HCT116 (cell line): ENCODE data around the gene GALNS. TPM values are rescaled to one million over a fixed set of nuclear protein-coding genes. Genes with fewer than 3 reads are reported as not detected.

Experiments
- ATAC-seq: fragments of 200-7000 bp; cut with Tn5 transposase; 2 replicates; pipeline ENCODE4 v1.9.1; 2020; ENCODE audit warnings: mild to moderate bottlenecking, moderate library complexity
- BruUV-seq: library from RNA; stranded (reverse); fragments of 400-500 nt; replicated peaks from 2 replicates; lab custom pipeline; 2021; lab: Mats Ljungman, UMichigan
- CTCF ChIA-PET: fragments of 300-600 bp; sonication (Branson Sonifier 250); formaldehyde crosslinking; loops from one replicate; lab custom pipeline; 2021; ENCODE audit warnings: antibody characterized with exemption; lab: Charles Lee
- POLR2A ChIA-PET: fragments of 300-600, 350-600 bp; sonication (Branson Sonifier 250); formaldehyde crosslinking; loops from one replicate; lab custom pipeline; 2021; ENCODE audit warnings: antibody characterized with exemption; lab: Charles Lee
- RAD21 ChIA-PET, 2 experiments: fragments of 300-600 bp; sonication (Branson Sonifier 250); formaldehyde crosslinking; loops; one replicate each; lab custom pipeline; 2023; ENCODE audit warnings: low total read pairs in 2 of 2; ENCODE audit not compliant: uncharacterized antibody in 2 of 2, unreplicated experiment in 2 of 2, low non-redundant PET in 1 of 2; lab: Charles Lee
- DNase-seq: peaks from one replicate; pipeline ENCODE4 v3.0.0-alpha.2; 2010; ENCODE audit warnings: low read depth, low spot score
- H2AFZ ChIP-seq: fragments of 200-600 bp; shearing (Covaris generic), sonication (generic); 2 replicates; pipeline ENCODE4 v1.6.1; 2017; ENCODE audit warnings: low read depth, mixed run types, mixed read lengths, antibody characterized with exemption, low read length; ENCODE audit not compliant: poor library complexity, severe bottlenecking
- H3K27ac ChIP-seq: 2 replicates; pipeline ENCODE4 v1.5.1; 2012; ENCODE audit warnings: low read depth, low read length
- H3K27me3 ChIP-seq: fragments of 200-600 bp; sonication (generic); 2 replicates; pipeline ENCODE4 v1.6.1; 2016; ENCODE audit warnings: mixed run types, low read length, mixed read lengths; ENCODE audit not compliant: insufficient read depth
- H3K36me3 ChIP-seq, 2 experiments: fragments of 200-500 bp in 1 of 2; fragments of 200-600 bp in 1 of 2; sonication (Bioruptor generic) in 1 of 2; sonication (generic) in 1 of 2; 2 replicates each; pipeline versions ENCODE4 v1.5.1 to v1.6.1; 2014 to 2016; ENCODE audit warnings: low read length in 2 of 2, inconsistent platforms in 1 of 2, mixed read lengths in 1 of 2, mixed run types in 1 of 2; ENCODE audit not compliant: insufficient read depth in 2 of 2, control insufficient read depth in 1 of 2
- H3K4me1 ChIP-seq, 2 experiments: fragments of 200-600 bp in 1 of 2; sonication (generic) in 1 of 2; 2 replicates each; pipeline versions ENCODE4 v1.5.1 to v1.6.1; 2012 to 2017; ENCODE audit warnings: low read length in 2 of 2, inconsistent platforms in 1 of 2, mild to moderate bottlenecking in 1 of 2, mixed read lengths in 1 of 2, mixed run types in 1 of 2, moderate library complexity in 1 of 2; ENCODE audit not compliant: insufficient read depth in 2 of 2, control insufficient read depth in 1 of 2
- H3K4me2 ChIP-seq: fragments of 200-600 bp; sonication (generic); 2 replicates; pipeline ENCODE4 v1.6.1; 2017; ENCODE audit warnings: mixed run types, low read length, mixed read lengths
- H3K4me3 ChIP-seq, 2 experiments: fragments of 200-600 bp in 1 of 2; sonication (generic) in 1 of 2; replicated peaks in 1 of 2; 2 replicates each; pipeline ENCODE4 v1.5.1; 2011 to 2016; ENCODE audit warnings: low read length in 2 of 2, control low read depth in 1 of 2, low read depth in 1 of 2, mild to moderate bottlenecking in 1 of 2, mixed read lengths in 1 of 2, mixed run types in 1 of 2
- H3K79me2 ChIP-seq: fragments of 200-600 bp; sonication (generic); 2 replicates; pipeline ENCODE4 v1.6.1; 2017; ENCODE audit warnings: mild to moderate bottlenecking, mixed run types, low read length, moderate library complexity, mixed read lengths; ENCODE audit not compliant: insufficient read depth
- H3K9ac ChIP-seq: fragments of 200-600 bp; sonication (generic); 2 replicates; pipeline ENCODE4 v1.6.1; 2016; ENCODE audit warnings: low read length, mixed read lengths
- H3K9me2 ChIP-seq: fragments of 200-600 bp; sonication (generic), shearing (Covaris generic); 2 replicates; pipeline ENCODE4 v1.6.1; 2017; ENCODE audit warnings: mixed run types, mild to moderate bottlenecking, moderate library complexity; ENCODE audit not compliant: insufficient read depth
- H3K9me3 ChIP-seq, 2 experiments: fragments of 200-500 bp in 1 of 2; fragments of 200-600 bp in 1 of 2; sonication (Bioruptor generic) in 1 of 2; sonication (generic) in 1 of 2; 2 replicates each; pipeline ENCODE4 v1.6.1; 2014 to 2017; ENCODE audit warnings: low read length in 2 of 2, mixed read lengths in 2 of 2, inconsistent platforms in 1 of 2, low read depth in 1 of 2, mild to moderate bottlenecking in 1 of 2, mixed run types in 1 of 2, moderate library complexity in 1 of 2; ENCODE audit not compliant: control insufficient read depth in 1 of 2, insufficient read depth in 1 of 2
- H4K20me1 ChIP-seq: fragments of 200-600 bp; sonication (generic), shearing (Covaris generic); 2 replicates; pipeline ENCODE4 v1.6.1; 2017; ENCODE audit warnings: mixed run types, mild to moderate bottlenecking, moderate library complexity; ENCODE audit not compliant: insufficient read depth
- EZH2phosphoT487 ChIP-seq: fragments of 200-600 bp; IDR thresholded peaks from 2 replicates; pipeline ENCODE4 v1.6.1; 2018; ENCODE audit warnings: antibody characterized with exemption, borderline replicate concordance
- FOSL1 ChIP-seq: IDR thresholded peaks from 2 replicates; pipeline ENCODE4 v1.6.1; 2012; ENCODE audit warnings: low read depth
- JUND ChIP-seq: IDR thresholded peaks from 2 replicates; pipeline ENCODE4 v1.6.1; 2012
- MAX ChIP-seq: IDR thresholded peaks from 2 replicates; pipeline ENCODE4 v1.6.1; 2012
- SP1 ChIP-seq: IDR thresholded peaks from 2 replicates; pipeline ENCODE4 v1.6.1; 2012; ENCODE audit warnings: low read depth
- TCF7L2 ChIP-seq: IDR thresholded peaks from 2 replicates; pipeline ENCODE4 v1.7.0; 2011; ENCODE audit warnings: borderline replicate concordance, inconsistent platforms; ENCODE audit not compliant: insufficient read depth, insufficient read length; ENCODE audit errors: extremely low read depth
- ZBTB33 ChIP-seq: IDR thresholded peaks from 2 replicates; pipeline ENCODE4 v1.6.1; 2011; ENCODE audit warnings: mild to moderate bottlenecking, low read length, moderate library complexity; ENCODE audit not compliant: insufficient replicate concordance; ENCODE audit errors: extremely low read depth
- intact Hi-C: fragments of 100-400 bp; cut with micrococcal nuclease; formaldehyde crosslinking; loops from 2 replicates; pipeline ENCODE4 v1.10.0; 2022
- total RNA-seq: library from RNA; stranded (reverse); gene quantifications from one replicate; pipeline ENCODE4 v1.2.1, GENCODE V29; 2021; ENCODE audit not compliant: unreplicated experiment

The GALNS gene
- total RNA-seq, 1 experiment from 2014 or later = 44.6 TPM

GRCh38 chr16:88876942-88877526, 20.3 kb upstream of the GALNS start (continued):
- TF ChIP-seq ZBTB33 (no peak), JUND (no peak), SP1 (no peak)
- TF ChIP-seq, all 23 proteins: peak for 0

- DNase-seq = no peak
- H3K36me3 ChIP-seq = no peaks in the 10 kb centered on the region
- no peak overlapping the region for H3K4me3 ChIP-seq
- no peak overlapping the region for H3K27ac ChIP-seq
- no peaks in the 10 kb centered on the region for H3K79me2 ChIP-seq
- TF ChIP-seq SP1 (no peak), MAX (no peak), FOSL1 (no peak), JUND (no peak), EZH2phosphoT487 (no peak), TCF7L2 (no peak)
- TF ChIP-seq, all 23 proteins: peak for 0
- Histone ChIP-seq H4K20me1 (no peaks in the 10 kb centered on the region), H2AFZ (no peak overlapping the region), H3K9ac (no peak overlapping the region), H3K27me3 (no peaks in the 10 kb centered on the region), H3K9me3 (no peaks in the 10 kb centered on the region), H3K9me2 (no peaks in the 10 kb centered on the region), H3K4me1 (no peaks in the 10 kb centered on the region), H3K4me2 (no peak overlapping the region)
- CTCF ChIA-PET = interaction anchor here (0.7 kb wide), 1 partner anchor 138 kb away, joined by 3 read pairs; no protein-coding TSS in a partner anchor
- RAD21 ChIA-PET = no interaction called here
- intact Hi-C loops = no loop called here
- ATAC-seq = no peak
- BruUV-seq = TSS peak; percentile 56
- POLR2A ChIA-PET = no interaction called here
These were observed 19.0 kb upstream of the GALNS start for GRCh38 chr16:88875703-88876234.
